ENCODE results near the gene FAM180A. TPM values are rescaled to one million over a fixed set of nuclear protein-coding genes. Genes with fewer than 3 reads are reported as not detected.

Gene FAM180A
- total and polyA plus RNA-seq, 3 donors from 2014 or later, result 1.5 to 2.7 (median 2.1) TPM

- Histone ChIP-seq H3K27me3 (no peaks in the 10 kb centered on the region), H3K4me3 (no peak overlapping the region), H3K27ac (no peak overlapping the region), H3K4me1 (no peaks in the 10 kb centered on the region), H3K9me3 (no peaks in the 10 kb centered on the region), H3K36me3 (ENCODE audit: low read depth, missing control alignments) (no peaks in the 10 kb centered on the region)
- no peak for DNase-seq
- 71 to 91% methylated on average over 2 of the region's 2 CpGs for WGBS, 2 donors
- TF ChIP-seq POLR2A (IDR thresholded peaks at IDR 0.05), result no peak
- TF ChIP-seq CTCF (IDR thresholded peaks at IDR 0.05), result no peak
- intact Hi-C loops (cut with DNase I; ENCODE audit: low total_unique reads), result no loop called here
Observed at GRCh38 chr7:135719688-135720087, 28.9 kb downstream of the FAM180A start.

GRCh38 chr7:135718794-135719437 is 29.7 kb downstream of the FAM180A start:
- no peaks in the 10 kb centered on the region for H3K9me3 ChIP-seq
- H3K4me3 ChIP-seq, result no peak overlapping the region
- intact Hi-C loops (cut with DNase I; ENCODE audit: low total_unique reads), result no loop called here
- DNase-seq, result no peak
- whole genome bisulfite sequencing, 2 donors, result 41 to 52% methylated on average over 7 of the region's 7 CpGs
- H3K27ac ChIP-seq, result no peak overlapping the region
- no peaks in the 10 kb centered on the region for H3K4me1 ChIP-seq
- no peaks in the 10 kb centered on the region for H3K27me3 ChIP-seq
- no peaks in the 10 kb centered on the region for H3K36me3 ChIP-seq (ENCODE audit: low read depth, missing control alignments)
- no peak for TF ChIP-seq POLR2A (IDR thresholded peaks at IDR 0.05)
- TF ChIP-seq CTCF (IDR thresholded peaks at IDR 0.05), result no peak

- H3K4me1 ChIP-seq, result no peaks in the 10 kb centered on the region
- H3K27me3 ChIP-seq, result no peaks in the 10 kb centered on the region
- intact Hi-C loops (cut with DNase I; ENCODE audit: low total_unique reads), result no loop called here
- H3K9me3 ChIP-seq, result no peaks in the 10 kb centered on the region
- DNase-seq, result no peak
- WGBS, 2 donors, result 92 to 95% methylated on average over 2 of the region's 2 CpGs
- no peaks in the 10 kb centered on the region for H3K36me3 ChIP-seq (ENCODE audit: low read depth, missing control alignments)
- TF ChIP-seq CTCF (IDR thresholded peaks at IDR 0.05) (no peak), POLR2A (IDR thresholded peaks at IDR 0.05) (no peak)
- H3K27ac ChIP-seq, result no peak overlapping the region
- no peak overlapping the region for H3K4me3 ChIP-seq
Observed at GRCh38 chr7:135718219-135718618, 30.4 kb downstream of the FAM180A start.

- 63 to 78% methylated on average over 3 of the region's 3 CpGs for WGBS, 2 donors
- no peak overlapping the region for H3K4me3 ChIP-seq
- H3K4me1 ChIP-seq, result peaks cover 4% of the 10 kb centered on the region
- H3K27ac ChIP-seq, result no peak overlapping the region
- TF ChIP-seq CTCF (IDR thresholded peaks at IDR 0.05) (no peak), POLR2A (IDR thresholded peaks at IDR 0.05) (no peak)
- no peaks in the 10 kb centered on the region for H3K36me3 ChIP-seq (ENCODE audit: low read depth, missing control alignments)
- intact Hi-C loops (cut with DNase I; ENCODE audit: low total_unique reads), result no loop called here
- no peak for DNase-seq
- H3K27me3 ChIP-seq, result no peaks in the 10 kb centered on the region
- no peaks in the 10 kb centered on the region for H3K9me3 ChIP-seq
Observed at GRCh38 chr7:135717693-135718092, 30.9 kb downstream of the FAM180A start.

- Histone ChIP-seq H3K4me3 (no peak overlapping the region), H3K9me3 (no peaks in the 10 kb centered on the region), H3K36me3 (ENCODE audit: low read depth, missing control alignments) (no peaks in the 10 kb centered on the region), H3K4me1 (peaks cover 7% of the 10 kb centered on the region), H3K27ac (no peak overlapping the region), H3K27me3 (no peaks in the 10 kb centered on the region)
- 77 to 80% methylated on average over 9 of the region's 9 CpGs for WGBS, 2 donors
- intact Hi-C loops (cut with DNase I; ENCODE audit: low total_unique reads), result no loop called here
- TF ChIP-seq POLR2A (IDR thresholded peaks at IDR 0.05), result no peak
- TF ChIP-seq CTCF (IDR thresholded peaks at IDR 0.05), result no peak
- no peak for DNase-seq
Observed at GRCh38 chr7:135716677-135717238, 31.9 kb downstream of the FAM180A start.

Measured in testis (tissue), 3 donors.